GM19324 (cell line): ENCODE measurements around the gene RGS6.

Experiments used
- ATAC-seq: cut with Tn5 transposase; IDR thresholded peaks from one replicate; pipeline ENCODE4 v1.9.1; 2021; ENCODE audit warnings: mild to moderate bottlenecking, moderate library complexity; ENCODE audit not compliant: unreplicated experiment, low FRiP score

The RGS6 gene

GRCh38 chr14:72063761-72064282, 131.6 kb downstream of the RGS6 start:
- no peak for ATAC-seq

- no peak for ATAC-seq
These were observed 132.3 kb downstream of the RGS6 start for GRCh38 chr14:72064501-72064900.

- no peak for ATAC-seq
These were observed 138.2 kb downstream of the RGS6 start for GRCh38 chr14:72070458-72070857.

GRCh38 chr14:72075649-72076334, 143.6 kb downstream of the RGS6 start:
- ATAC-seq: no peak

- no peak for ATAC-seq
These were observed 148.9 kb downstream of the RGS6 start for GRCh38 chr14:72081137-72081536.

GRCh38 chr14:72084935-72085334, 152.7 kb downstream of the RGS6 start:
- ATAC-seq: no peak

GRCh38 chr14:72089625-72090024, 157.4 kb downstream of the RGS6 start:
- no peak for ATAC-seq

GRCh38 chr14:72094844-72095582, 162.8 kb downstream of the RGS6 start:
- no peak for ATAC-seq

GRCh38 chr14:72097173-72097783, 165.0 kb downstream of the RGS6 start:
- ATAC-seq: no peak

GRCh38 chr14:72098210-72098609, 166.0 kb downstream of the RGS6 start:
- no peak for ATAC-seq

GRCh38 chr14:72099566-72099965, 167.3 kb downstream of the RGS6 start:
- no peak for ATAC-seq

GRCh38 chr14:72104011-72104613, 171.9 kb downstream of the RGS6 start:
- ATAC-seq: no peak

- ATAC-seq: no peak
These were observed 179.7 kb downstream of the RGS6 start for GRCh38 chr14:72111911-72112310.

GRCh38 chr14:72118841-72119240, 186.6 kb downstream of the RGS6 start:
- no peak for ATAC-seq

- no peak for ATAC-seq
These were observed 188.1 kb downstream of the RGS6 start for GRCh38 chr14:72120315-72120714.

- ATAC-seq: no peak
These were observed 191.5 kb downstream of the RGS6 start for GRCh38 chr14:72123755-72124154.

- no peak for ATAC-seq
These were observed 191.9 kb downstream of the RGS6 start for GRCh38 chr14:72124171-72124570.

GRCh38 chr14:72126091-72126490, 193.9 kb downstream of the RGS6 start:
- ATAC-seq: no peak

GRCh38 chr14:72126561-72126960, 194.3 kb downstream of the RGS6 start:
- no peak for ATAC-seq

- no peak for ATAC-seq
These were observed 196.4 kb downstream of the RGS6 start for GRCh38 chr14:72128629-72129028.

GRCh38 chr14:72129291-72129690, 197.1 kb downstream of the RGS6 start:
- no peak for ATAC-seq
